B cell (primary cell): ENCODE measurements around the gene TTC39C. TPM values are rescaled to one million over a fixed set of nuclear protein-coding genes. Genes with fewer than 3 reads are reported as not detected.

ENCODE experiments used
- ATAC-seq: fragments of 200-7000 bp; cut with Tn5 transposase; one replicate; pipeline ENCODE4 v1.10.0; 2021; ENCODE audit warnings: low read depth, mild to moderate bottlenecking, moderate number of reproducible peaks, moderate library complexity
- CTCF ChIA-PET: fragments of 350-600 bp; sonication (Branson Sonifier 250); formaldehyde crosslinking; loops from one replicate; lab custom pipeline; 2021; ENCODE audit warnings: antibody characterized with exemption, inconsistent platforms; lab: Charles Lee
- POLR2A ChIA-PET: fragments of 350-600 bp; sonication (Branson Sonifier 250); formaldehyde crosslinking; loops from one replicate; lab custom pipeline; 2021; ENCODE audit warnings: antibody characterized with exemption; lab: Charles Lee
- DNase-seq: peaks from one replicate; pipeline ENCODE4 v3.0.0; 2013
- H2AFZ ChIP-seq: 2 replicates; pipeline ENCODE4 v1.6.1; 2012; ENCODE audit warnings: mild to moderate bottlenecking, low read depth, low read length; ENCODE audit not compliant: insufficient read depth, poor library complexity, severe bottlenecking
- H3K27ac ChIP-seq, 2 donors: 1 replicate in 1 of 2; 2 replicates in 1 of 2; pipeline ENCODE4 v1.5.1; 2012 to 2013; ENCODE audit warnings: low read length in 2 of 2, mild to moderate bottlenecking in 2 of 2, moderate library complexity in 1 of 2
- H3K27me3 ChIP-seq, 4 experiments: fragments of 200-600 bp in 1 of 4; sonication (generic) in 1 of 4; replicated peaks in 1 of 4; 1 replicate in 2 of 4; 2 replicates in 2 of 4; pipeline versions ENCODE4 v1.6.1 to v1.7.0; 2013 to 2016; ENCODE audit warnings: low read length in 3 of 4, mild to moderate bottlenecking in 2 of 4, mixed read lengths in 1 of 4, moderate library complexity in 1 of 4; ENCODE audit not compliant: insufficient read depth in 4 of 4, control insufficient read depth in 3 of 4; ENCODE audit errors: control extremely low read depth in 1 of 4
- H3K36me3 ChIP-seq, 2 experiments: replicated peaks in 1 of 2; 1 replicate in 1 of 2; 2 replicates in 1 of 2; pipeline versions ENCODE4 v1.6.1 to v1.7.1; 2013; ENCODE audit warnings: low read length in 1 of 2; ENCODE audit not compliant: insufficient read depth in 2 of 2, control insufficient read depth in 1 of 2; ENCODE audit errors: control extremely low read depth in 1 of 2, extremely low read depth in 1 of 2
- H3K4me1 ChIP-seq, 2 donors: fragments of 200-600 bp in 1 of 2; sonication (generic) in 1 of 2; 1 replicate in 1 of 2; 2 replicates in 1 of 2; pipeline versions ENCODE4 v1.5.1 to v1.6.1; 2013 to 2017; ENCODE audit warnings: low read length in 2 of 2; ENCODE audit not compliant: control insufficient read depth in 2 of 2, insufficient read depth in 2 of 2
- H3K4me2 ChIP-seq: replicated peaks from 2 replicates; pipeline ENCODE3; 2012; ENCODE audit warnings: mild to moderate bottlenecking, low read depth, low read length; ENCODE audit not compliant: poor library complexity, severe bottlenecking
- H3K4me3 ChIP-seq, 5 experiments: fragments of 200-600 bp in 1 of 5; sonication (generic) in 1 of 5; 1 replicate in 3 of 5; 2 replicates in 2 of 5; pipeline versions ENCODE4 v1.5.1 to v1.7.0; 2011 to 2016; ENCODE audit warnings: low read length in 4 of 5, mild to moderate bottlenecking in 4 of 5, low read depth in 2 of 5, control low read depth in 1 of 5, moderate library complexity in 1 of 5; ENCODE audit not compliant: insufficient read depth in 1 of 5; ENCODE audit errors: control extremely low read depth in 1 of 5, extremely low read depth in 1 of 5
- H3K79me2 ChIP-seq: fragments of 200-600 bp; sonication (generic); one replicate; pipeline ENCODE4 v1.6.0; 2016; ENCODE audit warnings: low read length; ENCODE audit not compliant: control insufficient read depth, insufficient read depth
- H3K9ac ChIP-seq: fragments of 200-600 bp; sonication (generic); 2 replicates; pipeline ENCODE4 v1.6.1; 2017; ENCODE audit warnings: mild to moderate bottlenecking, low read length, moderate library complexity
- H3K9me3 ChIP-seq, 3 donors: one replicate each; pipeline versions ENCODE4 v1.6.1 to v1.7.1; 2013; ENCODE audit warnings: low read length in 2 of 3; ENCODE audit not compliant: control insufficient read depth in 2 of 3, insufficient read depth in 1 of 3; ENCODE audit errors: control extremely low read depth in 1 of 3
- H4K20me1 ChIP-seq: 2 replicates; pipeline ENCODE4 v1.6.0; 2012; ENCODE audit warnings: mild to moderate bottlenecking, low read length; ENCODE audit not compliant: insufficient read depth, control insufficient read depth, poor library complexity, severe bottlenecking
- H3K27ac Mint-ChIP-seq: one replicate; pipeline ENCODE4 v1.8.0; 2021; ENCODE audit warnings: mixed read lengths
- H3K27me3 Mint-ChIP-seq: one replicate; pipeline ENCODE4 v1.8.0; 2021; ENCODE audit warnings: mixed read lengths
- H3K4me1 Mint-ChIP-seq: one replicate; pipeline ENCODE4 v1.8.0; 2021; ENCODE audit warnings: mixed read lengths
- H3K4me3 Mint-ChIP-seq: one replicate; pipeline ENCODE4 v1.8.0; 2021; ENCODE audit warnings: mixed read lengths
- H3K9me3 Mint-ChIP-seq: one replicate; pipeline ENCODE4 v1.8.0; 2022; ENCODE audit warnings: mixed read lengths; ENCODE audit not compliant: insufficient read depth
- EZH2 ChIP-seq: IDR thresholded peaks from 2 replicates; pipeline ENCODE4 v1.6.1; 2012; ENCODE audit warnings: borderline replicate concordance, low read depth, mild to moderate bottlenecking, moderate library complexity, low read length; ENCODE audit not compliant: insufficient read depth, poor library complexity, severe bottlenecking
- WGBS: methylation state at CpG from one replicate; pipeline ENCODE4 v1.1.5; 2013; ENCODE audit warnings: missing lambda C conversion rate; ENCODE audit not compliant: insufficient coverage; 5-methylcytosine and 5-hydroxymethylcytosine counted together
- intact Hi-C: fragments of 100-400 bp; cut with micrococcal nuclease; formaldehyde crosslinking; loops from one replicate; pipeline ENCODE4 v1.10.0; 2022
- polyA plus RNA-seq: library from polyadenylated mRNA; depleted of rRNA; stranded (reverse); fragments of >200 nt; gene quantifications from 2 replicates; pipeline ENCODE4 v1.2.3, GENCODE V29; 2012
- total RNA-seq, 2 donors: library from RNA; stranded (reverse); fragments of 120-200 nt in 1 of 2; gene quantifications; 1 replicate in 1 of 2; 2 replicates in 1 of 2; pipeline versions ENCODE4 v1.2.3 to v1.2.4, GENCODE V29; 2013 to 2022
- TF ChIP-seq, protein P1 (sequence below): fragments of 200-600 bp; IDR thresholded peaks from one replicate; pipeline ENCODE4 v1.8.0; 2022; ENCODE audit warnings: antibody characterized with exemption, mild to moderate bottlenecking

Gene TTC39C
- total and polyA plus RNA-seq, 2 donors (not counting 1 experiment from before 2014, with no cell fraction given), result 22.3 to 44.3 TPM

GRCh38 chr18:23972453-23972852 lies 42.1 kb upstream of the TTC39C start:
- ChIA-PET CTCF (interaction anchor here (1.0 kb wide), 1 partner anchor 54 kb away, joined by 3 read pairs; no protein-coding TSS in a partner anchor), POLR2A (no interaction called here)
- Mint-ChIP-seq H3K27me3 (no peaks in the 10 kb centered on the region), H3K4me1 (peaks cover 61% of the 10 kb centered on the region), H3K27ac (peak overlapping the region; percentile 80), H3K9me3 (peaks cover 9% of the 10 kb centered on the region), H3K4me3 (no peak overlapping the region)
- Histone ChIP-seq H3K4me3 (no peak overlapping the region), H3K9ac (no peak overlapping the region), H3K27me3 (no peaks in the 10 kb centered on the region), H4K20me1 (no peaks in the 10 kb centered on the region), H3K79me2 (no peaks in the 10 kb centered on the region), H3K4me1 (peaks cover 42 to 46% of the 10 kb centered on the region in 2 donors), H2AFZ (peak overlapping the region; percentile 30), H3K27ac (no peak overlapping the region), H3K4me2 (no peak overlapping the region), H3K9me3 (peaks cover 0 to 7% (median 0%) of the 10 kb centered on the region in 3 donors), H3K36me3 (no peaks in the 10 kb centered on the region)
- intact Hi-C loops, result loop anchor here (10.0 kb wide), 1 partner anchor 452 kb away; the partner anchor contains the start of gene IMPACT
- DNase-seq (no peak), ATAC-seq (no peak)
- TF ChIP-seq, protein P1, sequence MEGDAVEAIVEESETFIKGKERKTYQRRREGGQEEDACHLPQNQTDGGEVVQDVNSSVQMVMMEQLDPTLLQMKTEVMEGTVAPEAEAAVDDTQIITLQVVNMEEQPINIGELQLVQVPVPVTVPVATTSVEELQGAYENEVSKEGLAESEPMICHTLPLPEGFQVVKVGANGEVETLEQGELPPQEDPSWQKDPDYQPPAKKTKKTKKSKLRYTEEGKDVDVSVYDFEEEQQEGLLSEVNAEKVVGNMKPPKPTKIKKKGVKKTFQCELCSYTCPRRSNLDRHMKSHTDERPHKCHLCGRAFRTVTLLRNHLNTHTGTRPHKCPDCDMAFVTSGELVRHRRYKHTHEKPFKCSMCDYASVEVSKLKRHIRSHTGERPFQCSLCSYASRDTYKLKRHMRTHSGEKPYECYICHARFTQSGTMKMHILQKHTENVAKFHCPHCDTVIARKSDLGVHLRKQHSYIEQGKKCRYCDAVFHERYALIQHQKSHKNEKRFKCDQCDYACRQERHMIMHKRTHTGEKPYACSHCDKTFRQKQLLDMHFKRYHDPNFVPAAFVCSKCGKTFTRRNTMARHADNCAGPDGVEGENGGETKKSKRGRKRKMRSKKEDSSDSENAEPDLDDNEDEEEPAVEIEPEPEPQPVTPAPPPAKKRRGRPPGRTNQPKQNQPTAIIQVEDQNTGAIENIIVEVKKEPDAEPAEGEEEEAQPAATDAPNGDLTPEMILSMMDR, result no peak
- TF ChIP-seq EZH2, result no peak
- 83% methylated on average over 6 of the region's 6 CpGs for WGBS

DNA sequence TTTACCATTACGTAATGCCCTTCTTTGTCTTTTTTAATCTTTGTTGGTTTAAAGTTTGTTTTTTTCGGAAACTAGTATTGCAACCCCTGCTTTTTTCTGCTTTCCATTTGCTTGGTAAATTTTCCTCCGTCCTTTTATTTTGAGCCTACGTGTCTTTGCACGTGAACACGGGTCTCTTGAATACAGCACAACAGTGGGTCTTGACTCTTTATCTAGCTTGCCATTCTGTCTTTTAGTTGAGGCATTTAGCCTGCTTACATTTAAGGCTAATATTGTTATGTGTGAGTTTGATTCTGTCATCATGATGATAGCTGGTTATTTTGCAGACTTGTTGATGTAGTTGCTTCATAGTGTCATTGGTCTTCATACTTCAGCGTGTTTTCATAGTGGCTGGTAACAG lies 37.5 kb upstream of the TTC39C start:
- ChIA-PET POLR2A (no interaction called here), CTCF (interaction anchor here (0.7 kb wide), 1 partner anchor 31 kb away, joined by 3 read pairs; no protein-coding TSS in a partner anchor)
- no peak for ATAC-seq
- TF ChIP-seq, protein P1, result no peak
- no peak for TF ChIP-seq EZH2
- no peak overlapping the region for H3K4me3 Mint-ChIP-seq
- Histone ChIP-seq H3K9ac (no peak overlapping the region), H3K36me3 (no peaks in the 10 kb centered on the region), H3K79me2 (no peaks in the 10 kb centered on the region), H3K9me3 (peaks cover 0 to 4% (median 0%) of the 10 kb centered on the region in 3 donors), H2AFZ (no peak overlapping the region), H3K27ac (no peak overlapping the region), H4K20me1 (no peaks in the 10 kb centered on the region), H3K4me3 (no peak overlapping the region), H3K27me3 (no peaks in the 10 kb centered on the region), H3K4me1 (peaks cover 31 to 33% of the 10 kb centered on the region in 2 donors), H3K4me2 (no peak overlapping the region)
- peaks cover 9% of the 10 kb centered on the region for H3K9me3 Mint-ChIP-seq
- 100% methylated on average over 5 of the region's 7 CpGs for WGBS
- intact Hi-C loops, result loop anchor here (10.0 kb wide), 1 partner anchor 448 kb away; the partner anchor contains the start of gene IMPACT
- DNase-seq, result no peak
- peaks cover 43% of the 10 kb centered on the region for H3K4me1 Mint-ChIP-seq
- no peak overlapping the region for H3K27ac Mint-ChIP-seq
- H3K27me3 Mint-ChIP-seq, result no peaks in the 10 kb centered on the region
